ENCODE results near the gene SOX5. TPM values are rescaled to one million over a fixed set of nuclear protein-coding genes. Genes with fewer than 3 reads are reported as not detected.

The SOX5 gene
- total RNA-seq, 4 donors from 2014 or later = 13.2 to 32.4 (median 23.3) TPM

GRCh38 chr12:23587833-23588559 lies 361.5 kb downstream of the SOX5 start:
- Histone ChIP-seq H3K4me1 (no peaks in the 10 kb centered on the region), H3K36me3 (no peaks in the 10 kb centered on the region), H3K9me3 (no peaks in the 10 kb centered on the region), H3K27me3 (no peaks in the 10 kb centered on the region), H3K27ac (no peak overlapping the region), H3K4me3 (replicated peaks in 1 of 3) (no peak overlapping the region)
- no peak for DNase-seq
- 81 to 87% methylated on average over 4 of the region's 4 CpGs for WGBS, 2 donors
- intact Hi-C loops (cut with DNase I) = no loop called here
- no peak for TF ChIP-seq CTCF (IDR thresholded peaks at IDR 0.05)
- TF ChIP-seq POLR2A (IDR thresholded peaks at IDR 0.05) = no peak

- Histone ChIP-seq H3K27me3 (no peaks in the 10 kb centered on the region), H3K4me1 (no peaks in the 10 kb centered on the region), H3K9me3 (no peaks in the 10 kb centered on the region), H3K27ac (no peak overlapping the region), H3K36me3 (no peaks in the 10 kb centered on the region), H3K4me3 (replicated peaks in 1 of 3) (no peak overlapping the region)
- 77 to 78% methylated on average over 11 of the region's 11 CpGs for WGBS, 2 donors
- TF ChIP-seq CTCF (IDR thresholded peaks at IDR 0.05) (no peak), POLR2A (IDR thresholded peaks at IDR 0.05) (no peak)
- intact Hi-C loops (cut with DNase I) = no loop called here
- DNase-seq = no peak
Measured at GRCh38 chr12:23585782-23586163, 363.7 kb downstream of the SOX5 start.

GRCh38 chr12:23585156-23585781 lies 364.2 kb downstream of the SOX5 start:
- no peaks in the 10 kb centered on the region for H3K4me1 ChIP-seq
- intact Hi-C loops (cut with DNase I) = no loop called here
- DNase-seq = no peak
- H3K27me3 ChIP-seq = no peaks in the 10 kb centered on the region
- H3K36me3 ChIP-seq = no peaks in the 10 kb centered on the region
- no peak overlapping the region for H3K27ac ChIP-seq
- H3K9me3 ChIP-seq = no peaks in the 10 kb centered on the region
- WGBS, 2 donors = 94 to 96% methylated on average over 2 of the region's 2 CpGs
- no peak overlapping the region for H3K4me3 ChIP-seq (replicated peaks in 1 of 3)
- TF ChIP-seq POLR2A (IDR thresholded peaks at IDR 0.05) = no peak
- TF ChIP-seq CTCF (IDR thresholded peaks at IDR 0.05) = no peak

DNA sequence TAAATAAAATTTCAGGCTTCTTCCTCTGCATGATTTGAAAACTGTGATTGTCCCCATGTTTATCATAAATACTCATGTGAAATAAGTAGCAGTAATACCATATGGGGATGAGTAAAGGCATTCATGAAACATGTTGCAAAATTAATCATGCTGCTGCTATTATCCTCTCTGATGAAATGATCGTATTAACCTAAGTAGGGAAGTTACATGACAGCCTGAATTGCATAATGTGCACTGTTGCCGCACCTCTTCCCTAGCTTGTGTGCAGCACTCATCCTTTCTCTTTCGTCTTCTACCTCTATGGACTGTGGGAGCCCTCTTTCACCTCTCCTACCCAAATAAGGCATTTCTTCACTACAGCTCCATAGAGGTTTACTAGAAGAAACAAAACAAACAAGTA lies 367.6 kb downstream of the SOX5 start:
- Histone ChIP-seq H3K36me3 (no peaks in the 10 kb centered on the region), H3K27ac (no peak overlapping the region), H3K4me1 (no peaks in the 10 kb centered on the region), H3K27me3 (no peaks in the 10 kb centered on the region), H3K4me3 (replicated peaks in 1 of 3) (no peak overlapping the region), H3K9me3 (no peaks in the 10 kb centered on the region)
- intact Hi-C loops (cut with DNase I) = no loop called here
- 92% methylated on average over 3 of the region's 3 CpGs for WGBS, 2 donors
- no peak for DNase-seq
- TF ChIP-seq POLR2A (IDR thresholded peaks at IDR 0.05) (no peak), CTCF (IDR thresholded peaks at IDR 0.05) (no peak)

GRCh38 chr12:23579257-23579656 lies 370.2 kb downstream of the SOX5 start:
- WGBS, 2 donors = 95 to 97% methylated on average over 1 of the region's 1 CpG
- DNase-seq = no peak
- no peaks in the 10 kb centered on the region for H3K9me3 ChIP-seq
- no peaks in the 10 kb centered on the region for H3K36me3 ChIP-seq
- no peaks in the 10 kb centered on the region for H3K4me1 ChIP-seq
- no peak overlapping the region for H3K27ac ChIP-seq
- intact Hi-C loops (cut with DNase I) = no loop called here
- H3K27me3 ChIP-seq = no peaks in the 10 kb centered on the region
- no peak overlapping the region for H3K4me3 ChIP-seq (replicated peaks in 1 of 3)
- TF ChIP-seq POLR2A (IDR thresholded peaks at IDR 0.05) (no peak), CTCF (IDR thresholded peaks at IDR 0.05) (no peak)
